GM12865 (cell line): ENCODE results near the gene ATG2A.
A peak's percentile ranks its signal among the peaks of the same experiment; 100 is the strongest.

Experiments used
- DNase-seq: peaks from one replicate; pipeline ENCODE4 v3.0.0; 2010; ENCODE audit warnings: low read depth
- H3K4me3 ChIP-seq: 2 replicates; pipeline ENCODE4 v1.5.1; 2011; ENCODE audit warnings: mild to moderate bottlenecking, low read depth, low read length, control low read depth
- TF ChIP-seq, protein P1 (sequence below): IDR thresholded peaks from 2 replicates; pipeline ENCODE4 v1.5.1; 2011; ENCODE audit warnings: low read length, control low read depth, low read depth, inconsistent platforms; ENCODE audit not compliant: insufficient read depth; ENCODE audit errors: missing control alignments

The ATG2A gene

DNA sequence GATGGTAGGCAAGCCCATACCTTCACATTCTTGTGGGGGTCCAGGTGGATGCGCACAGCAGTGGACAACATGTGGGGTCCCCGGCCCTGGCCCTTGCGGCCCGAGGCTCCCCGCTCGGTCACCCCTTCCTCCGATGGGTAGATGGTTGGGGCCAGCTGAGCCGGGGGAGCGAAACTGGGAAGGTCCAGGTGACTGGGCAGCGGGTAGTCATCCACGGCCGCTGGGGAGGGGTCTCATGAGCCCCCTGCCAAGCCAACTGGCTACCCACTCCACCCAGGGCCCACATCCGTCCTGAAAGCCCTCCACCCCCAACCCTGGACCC lies 10.7 kb downstream of the ATG2A start:
- DNase-seq: no peak
- TF ChIP-seq, protein P1, sequence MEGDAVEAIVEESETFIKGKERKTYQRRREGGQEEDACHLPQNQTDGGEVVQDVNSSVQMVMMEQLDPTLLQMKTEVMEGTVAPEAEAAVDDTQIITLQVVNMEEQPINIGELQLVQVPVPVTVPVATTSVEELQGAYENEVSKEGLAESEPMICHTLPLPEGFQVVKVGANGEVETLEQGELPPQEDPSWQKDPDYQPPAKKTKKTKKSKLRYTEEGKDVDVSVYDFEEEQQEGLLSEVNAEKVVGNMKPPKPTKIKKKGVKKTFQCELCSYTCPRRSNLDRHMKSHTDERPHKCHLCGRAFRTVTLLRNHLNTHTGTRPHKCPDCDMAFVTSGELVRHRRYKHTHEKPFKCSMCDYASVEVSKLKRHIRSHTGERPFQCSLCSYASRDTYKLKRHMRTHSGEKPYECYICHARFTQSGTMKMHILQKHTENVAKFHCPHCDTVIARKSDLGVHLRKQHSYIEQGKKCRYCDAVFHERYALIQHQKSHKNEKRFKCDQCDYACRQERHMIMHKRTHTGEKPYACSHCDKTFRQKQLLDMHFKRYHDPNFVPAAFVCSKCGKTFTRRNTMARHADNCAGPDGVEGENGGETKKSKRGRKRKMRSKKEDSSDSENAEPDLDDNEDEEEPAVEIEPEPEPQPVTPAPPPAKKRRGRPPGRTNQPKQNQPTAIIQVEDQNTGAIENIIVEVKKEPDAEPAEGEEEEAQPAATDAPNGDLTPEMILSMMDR: no peak
- H3K4me3 ChIP-seq: no peak overlapping the region

DNA sequence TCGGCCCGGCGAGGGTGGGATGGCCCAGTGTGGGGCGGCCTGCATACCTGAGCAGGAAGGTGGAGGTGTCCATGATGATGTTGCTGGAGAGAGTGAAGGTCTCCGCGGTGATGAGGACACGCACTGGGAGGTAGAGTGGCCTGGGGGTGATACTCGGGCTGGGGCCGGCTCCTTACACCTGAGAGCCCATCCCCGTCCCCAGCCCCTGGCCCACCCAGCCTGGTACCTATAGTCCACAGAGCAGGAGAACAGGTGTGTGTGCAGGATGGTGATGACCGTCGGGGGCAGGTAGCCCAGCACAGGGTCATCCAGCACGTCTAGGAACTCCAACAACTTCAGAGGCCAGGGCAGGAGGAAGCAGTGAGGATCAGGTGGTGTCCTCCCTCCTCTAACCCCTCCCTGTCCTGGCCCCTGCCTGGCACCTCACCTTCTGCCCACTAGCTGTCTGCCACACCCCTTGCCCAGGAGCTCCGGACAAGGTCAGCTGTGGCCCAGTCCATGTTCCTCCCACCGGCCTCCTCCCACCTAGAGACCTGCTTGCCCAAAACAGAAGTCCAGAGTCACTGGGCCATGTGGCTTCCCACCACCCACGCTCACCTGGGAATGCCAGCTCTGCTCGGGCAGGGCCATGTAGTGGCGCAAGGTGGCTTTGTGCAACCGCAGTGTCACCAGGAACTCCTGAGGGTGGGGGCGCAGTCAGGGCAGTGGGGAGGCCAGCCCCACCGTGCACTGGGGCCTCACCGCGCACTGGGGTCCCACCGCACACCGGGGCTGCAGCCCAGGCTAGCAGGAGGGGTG lies 11.3 kb downstream of the ATG2A start:
- DNase-seq: no peak
- no peak overlapping the region for H3K4me3 ChIP-seq

DNA sequence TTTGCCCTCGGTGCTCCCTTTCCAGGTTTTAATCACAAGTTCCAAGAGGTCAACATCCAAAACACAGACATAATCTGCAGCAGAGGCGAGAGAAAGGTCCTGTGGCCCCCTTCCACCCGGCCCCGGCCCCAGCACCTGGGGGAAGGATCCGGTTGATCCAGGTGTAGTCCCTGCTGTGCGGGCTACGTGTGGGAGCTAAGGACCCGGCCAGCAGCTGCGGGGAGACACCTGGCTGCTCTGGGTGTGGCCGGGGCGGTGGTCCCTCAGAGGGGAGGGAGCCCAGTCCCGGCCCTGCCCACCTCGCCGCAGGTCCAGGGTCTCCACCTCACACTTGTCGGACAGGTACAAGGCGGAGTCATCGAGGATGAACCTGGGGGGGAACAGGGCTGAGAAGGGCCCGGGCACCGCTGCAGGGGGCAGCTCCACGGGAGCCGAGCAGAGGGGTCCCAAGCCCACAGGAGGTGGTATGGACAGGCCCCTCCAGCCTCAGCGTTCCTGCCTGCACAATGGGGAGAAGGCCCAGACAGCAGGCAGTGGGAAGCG lies 13.6 kb downstream of the ATG2A start:
- no peak overlapping the region for H3K4me3 ChIP-seq
- TF ChIP-seq, protein P1: no peak
- DNase-seq: no peak

More for the DNA sequence above, 11.3 kb downstream of the ATG2A start:
- TF ChIP-seq, protein P1: no peak

DNA sequence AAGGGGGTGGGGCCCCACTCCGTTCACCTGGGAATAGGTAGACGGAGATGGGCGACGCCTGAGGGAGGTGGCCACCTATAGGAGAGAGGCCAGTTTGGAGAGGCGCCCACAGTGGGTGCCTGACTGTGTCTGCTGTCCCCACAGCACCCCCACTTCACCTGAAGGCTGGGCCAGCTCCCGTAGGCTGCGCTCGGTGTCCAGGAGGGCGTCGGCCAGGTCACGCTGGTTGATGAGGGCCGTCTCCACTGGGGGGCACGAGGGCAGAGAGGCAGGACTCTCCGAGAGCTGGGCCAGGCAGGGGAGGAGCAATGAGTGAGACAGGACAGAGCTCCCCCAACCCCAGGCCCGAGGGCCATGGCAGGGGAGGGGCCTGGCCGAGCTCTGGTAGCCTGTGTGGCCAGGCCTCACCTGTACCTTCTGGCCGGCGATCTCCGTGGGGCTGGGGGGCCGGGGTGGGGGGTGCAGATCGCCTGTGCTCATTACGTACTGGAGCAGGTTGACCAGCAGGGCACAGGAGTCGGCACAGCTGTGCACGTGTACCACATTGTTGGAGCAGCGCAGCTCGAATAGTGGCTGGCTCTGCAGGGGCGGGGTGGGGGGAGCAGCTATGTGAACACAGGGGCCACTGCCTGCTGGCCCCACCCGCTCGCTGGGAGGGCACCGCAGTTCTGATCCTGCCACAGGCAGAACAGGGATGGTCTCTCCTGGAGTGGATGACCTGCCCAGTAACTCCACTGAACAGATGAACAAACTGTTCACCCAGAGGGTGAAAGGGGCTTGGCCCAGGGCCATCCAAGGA lies 14.7 kb downstream of the ATG2A start:
- no peak overlapping the region for H3K4me3 ChIP-seq
- TF ChIP-seq, protein P1: no peak
- DNase-seq: no peak

DNA sequence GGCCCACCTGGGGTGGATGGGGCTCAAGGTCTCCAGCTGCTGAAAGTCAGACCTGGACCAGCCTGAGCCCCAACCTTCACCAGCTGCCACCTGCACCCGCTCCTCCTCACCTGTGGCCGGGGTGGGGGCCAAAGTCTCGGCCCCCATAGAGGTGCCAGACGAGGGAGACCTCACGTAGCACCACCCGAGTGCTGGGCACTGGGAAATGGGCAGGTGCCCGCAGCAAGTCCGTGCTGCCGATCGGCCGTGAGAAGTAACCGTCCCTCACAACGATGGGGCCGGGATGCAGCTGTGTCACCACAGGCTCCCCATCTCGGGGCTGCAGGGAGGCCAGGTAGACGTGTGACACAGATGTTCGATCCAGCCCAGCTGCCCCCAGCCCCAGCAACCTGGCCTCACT lies 16.2 kb downstream of the ATG2A start:
- H3K4me3 ChIP-seq: no peak overlapping the region
- TF ChIP-seq, protein P1: no peak
- DNase-seq: no peak

DNA sequence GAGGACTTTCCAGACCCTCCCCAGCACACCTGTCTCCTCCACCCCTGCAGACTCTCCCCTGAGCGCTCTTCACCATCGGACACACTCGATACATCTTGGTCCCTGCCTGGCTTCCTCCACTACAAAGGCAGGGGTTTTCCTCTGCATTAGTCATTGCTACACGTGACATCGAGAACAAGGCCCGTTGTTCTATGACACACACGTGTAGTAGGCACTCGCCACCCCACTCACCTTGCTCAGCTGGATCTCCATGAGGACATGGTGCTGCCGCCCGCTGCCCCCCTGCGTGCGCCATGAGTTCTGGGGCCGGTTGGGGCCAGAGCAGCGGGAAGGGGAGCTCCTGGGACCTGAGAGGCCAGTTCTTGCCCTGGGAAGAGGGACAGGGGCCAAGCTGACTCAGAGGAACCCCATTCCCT lies 16.7 kb downstream of the ATG2A start:
- peak; percentile 74 for DNase-seq
- TF ChIP-seq, protein P1: no peak
- H3K4me3 ChIP-seq: no peak overlapping the region
